Measurements from ENCODE around the gene ZNRF2. TPM values are rescaled to one million over a fixed set of nuclear protein-coding genes. Genes with fewer than 3 reads are reported as not detected.

Gene ZNRF2
- total RNA-seq, 4 donors from 2014 or later = 60.8 to 83.0 (median 69.6) TPM

DNA sequence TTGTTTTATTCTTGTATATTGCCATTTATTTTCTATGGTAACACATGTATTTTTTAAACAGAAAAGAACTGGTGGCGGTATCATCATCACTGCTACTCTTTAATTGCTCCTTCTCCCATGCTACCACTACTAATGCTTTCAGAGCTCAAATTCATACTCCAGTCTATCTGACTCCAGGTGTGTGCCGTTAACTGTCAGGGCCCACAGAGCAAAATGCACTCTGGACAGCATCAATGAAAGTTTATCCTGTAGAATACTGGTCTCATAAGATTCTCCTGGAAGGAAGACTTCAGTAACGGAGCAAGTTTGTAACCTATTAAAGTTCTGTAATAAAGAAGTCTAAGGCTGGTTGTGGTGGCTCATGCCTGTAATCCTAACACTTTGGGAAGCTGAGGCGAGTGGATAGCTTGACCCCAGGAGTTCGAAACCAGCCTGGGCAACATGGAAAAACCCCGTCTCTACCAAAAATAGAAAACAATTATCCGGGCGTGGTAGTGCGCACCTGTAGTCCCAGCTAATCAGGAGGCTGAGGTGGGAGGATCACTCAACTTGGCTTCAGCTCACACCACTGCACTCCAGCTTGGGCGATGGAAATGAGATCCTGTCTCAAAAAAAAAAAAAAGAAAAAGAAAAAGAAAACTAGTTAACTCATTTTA, 18.4 kb downstream of the ZNRF2 start:
- Histone ChIP-seq H3K4me3 (no peak overlapping the region), H3K4me1 (peaks cover 24 to 76% (median 38%) of the 10 kb centered on the region in 4 donors), H3K36me3 (no peaks in the 10 kb centered on the region), H3K9me3 (no peaks in the 10 kb centered on the region), H3K27me3 (no peaks in the 10 kb centered on the region), H3K27ac (peak overlapping the region in 1 of 4 donors; percentile 63)
- WGBS, 2 donors (ENCODE audit: low coverage in 1 of 2) = 89 to 96% methylated on average over 9 to 10 of the region's 10 CpGs
- no peak for DNase-seq
- TF ChIP-seq POLR2AphosphoS5 (IDR thresholded peaks at IDR 0.05) (no peak), POLR2A (IDR thresholded peaks at IDR 0.05) (no peak), CTCF (IDR thresholded peaks at IDR 0.05) (no peak), EP300 (IDR thresholded peaks at IDR 0.05; ENCODE audit: low read depth) (no peak)
- intact Hi-C loops (cut with DNase I; ENCODE audit: low total_unique reads) = no loop called here
- in situ Hi-C loops (cut with MboI; ENCODE audit: low pct_ligation_motif_present in 1 of 4, low pct_unique_long_range_greater_than_20kb in 1 of 4, low sequenced_read_pairs in 3 of 4) = no loop called here

GRCh38 chr7:30303312-30304039, 19.1 kb downstream of the ZNRF2 start:
- intact Hi-C loops (cut with DNase I; ENCODE audit: low total_unique reads) = no loop called here
- H3K9me3 ChIP-seq = no peaks in the 10 kb centered on the region
- H3K27me3 ChIP-seq = no peaks in the 10 kb centered on the region
- WGBS, 2 donors (ENCODE audit: low coverage in 1 of 2) = 83 to 89% methylated on average over 1 of the region's 1 CpG
- DNase-seq = no peak
- in situ Hi-C loops (cut with MboI; ENCODE audit: low pct_ligation_motif_present in 1 of 4, low pct_unique_long_range_greater_than_20kb in 1 of 4, low sequenced_read_pairs in 3 of 4) = no loop called here
- H3K27ac ChIP-seq = peak overlapping the region; percentile 37 to 63 (median 54)
- H3K36me3 ChIP-seq = no peaks in the 10 kb centered on the region
- TF ChIP-seq EP300 (IDR thresholded peaks at IDR 0.05; ENCODE audit: low read depth) = no peak
- no peak for TF ChIP-seq CTCF (IDR thresholded peaks at IDR 0.05)
- no peak for TF ChIP-seq POLR2A (IDR thresholded peaks at IDR 0.05)
- no peak for TF ChIP-seq POLR2AphosphoS5 (IDR thresholded peaks at IDR 0.05)
- H3K4me1 ChIP-seq = peaks cover 28 to 78% (median 40%) of the 10 kb centered on the region in 4 donors
- H3K4me3 ChIP-seq = no peak overlapping the region

GRCh38 chr7:30304177-30304884, 19.9 kb downstream of the ZNRF2 start:
- TF ChIP-seq POLR2AphosphoS5 (IDR thresholded peaks at IDR 0.05) = peak in 1 of 3 donors; percentile 4
- no peak for TF ChIP-seq EP300 (IDR thresholded peaks at IDR 0.05; ENCODE audit: low read depth)
- 71 to 82% methylated on average over 1 of the region's 1 CpG for WGBS, 2 donors (ENCODE audit: low coverage in 1 of 2)
- Histone ChIP-seq H3K27ac (peak overlapping the region; percentile 37 to 63 (median 54)), H3K36me3 (no peaks in the 10 kb centered on the region), H3K27me3 (no peaks in the 10 kb centered on the region), H3K9me3 (no peaks in the 10 kb centered on the region), H3K4me1 (peaks cover 29 to 80% (median 41%) of the 10 kb centered on the region in 4 donors), H3K4me3 (no peak overlapping the region)
- in situ Hi-C loops (cut with MboI; ENCODE audit: low pct_ligation_motif_present in 1 of 4, low pct_unique_long_range_greater_than_20kb in 1 of 4, low sequenced_read_pairs in 3 of 4) = no loop called here
- DNase-seq = no peak
- intact Hi-C loops (cut with DNase I; ENCODE audit: low total_unique reads) = no loop called here

GRCh38 chr7:30306976-30307375, 22.6 kb downstream of the ZNRF2 start:
- WGBS, 2 donors (ENCODE audit: low coverage in 1 of 2) = 43 to 54% methylated on average over 1 of the region's 1 CpG
- in situ Hi-C loops (cut with MboI; ENCODE audit: low pct_ligation_motif_present in 1 of 4, low pct_unique_long_range_greater_than_20kb in 1 of 4, low sequenced_read_pairs in 3 of 4) = no loop called here
- TF ChIP-seq EP300 (IDR thresholded peaks at IDR 0.05; ENCODE audit: low read depth) = no peak
- TF ChIP-seq POLR2A (IDR thresholded peaks at IDR 0.05) = no peak
- no peak for TF ChIP-seq CTCF (IDR thresholded peaks at IDR 0.05)
- no peak for TF ChIP-seq POLR2AphosphoS5 (IDR thresholded peaks at IDR 0.05)
- Histone ChIP-seq H3K36me3 (no peaks in the 10 kb centered on the region), H3K27ac (no peak overlapping the region), H3K27me3 (no peaks in the 10 kb centered on the region), H3K9me3 (no peaks in the 10 kb centered on the region), H3K4me1 (peaks cover 35 to 77% (median 45%) of the 10 kb centered on the region in 4 donors), H3K4me3 (no peak overlapping the region)
- DNase-seq = no peak
- intact Hi-C loops (cut with DNase I; ENCODE audit: low total_unique reads) = no loop called here

Data from transverse colon (tissue), 4 donors.